COR-L47 (cell line): ENCODE measurements around the gene PROM2.

Experiments used
- DNase-seq: peaks from one replicate; lab custom pipeline; 2025; lab: John Stamatoyannopoulos, UW

The PROM2 gene

DNA sequence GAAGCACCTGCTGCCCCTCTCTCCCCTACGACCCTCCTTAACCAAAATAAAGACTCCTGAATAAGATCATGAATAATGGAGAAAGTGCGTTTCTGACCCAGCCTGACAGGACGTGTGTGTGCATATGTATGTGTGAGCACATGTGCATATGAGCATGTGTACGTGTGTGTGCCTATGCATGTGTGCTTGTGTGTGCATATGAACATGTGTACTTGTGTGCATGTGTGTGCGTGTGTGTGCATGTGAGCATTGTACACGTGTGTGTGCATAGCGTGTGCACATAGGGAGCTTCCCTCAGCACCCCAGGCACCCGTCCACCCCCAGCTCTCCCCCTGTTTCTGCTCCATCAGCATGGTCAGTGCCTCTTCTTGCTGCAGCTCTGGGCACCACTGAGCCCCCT lies 33.6 kb downstream of the PROM2 start:
- no peak for DNase-seq

DNA sequence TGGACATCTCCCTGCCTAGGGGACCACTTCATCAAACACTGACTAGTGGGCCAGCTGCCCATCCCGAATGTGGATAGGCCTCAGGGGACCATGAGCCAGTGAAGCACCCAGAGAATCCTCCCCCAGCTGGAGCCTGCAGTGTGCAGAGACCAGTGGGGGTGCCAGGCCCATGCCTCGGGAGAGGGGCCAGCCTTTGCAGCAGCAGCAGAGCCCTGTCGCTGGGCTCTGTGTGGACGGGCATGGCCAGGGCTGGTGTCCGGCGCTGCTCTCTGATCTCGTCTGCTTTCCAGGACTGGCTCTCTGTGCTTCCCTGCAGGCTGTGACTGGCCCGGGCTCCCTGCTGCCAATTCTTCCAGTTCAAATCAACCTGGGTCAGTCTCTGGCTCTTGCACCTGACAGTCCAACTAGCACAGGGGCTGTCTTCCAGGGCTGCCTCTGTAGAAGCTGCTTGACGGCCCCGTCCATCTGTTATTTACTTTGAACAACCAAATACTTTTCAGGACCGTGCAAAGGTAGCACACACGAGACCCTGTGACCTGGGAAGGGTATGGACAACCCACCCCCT lies 34.3 kb downstream of the PROM2 start:
- DNase-seq, result no peak

DNA sequence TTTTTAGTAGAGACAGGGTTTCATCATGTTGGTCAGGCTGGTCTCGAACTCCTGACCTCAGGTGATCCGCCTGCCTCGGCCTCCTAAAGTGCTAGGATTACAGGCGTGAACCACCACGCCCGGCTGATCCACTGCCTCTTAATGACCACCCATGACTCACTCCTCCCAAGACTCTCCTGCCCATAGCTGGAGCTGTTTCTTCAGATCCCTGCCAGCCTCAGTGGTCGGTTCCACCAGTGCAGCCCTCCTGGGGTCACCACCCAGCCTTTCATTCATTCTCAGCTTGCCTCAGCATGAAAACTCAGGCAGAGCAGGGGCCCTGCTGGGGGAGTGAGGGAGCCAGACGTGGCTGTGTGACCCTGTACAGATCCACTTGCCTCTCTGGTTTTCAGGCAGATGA lies 35.4 kb downstream of the PROM2 start:
- DNase-seq, result no peak

DNA sequence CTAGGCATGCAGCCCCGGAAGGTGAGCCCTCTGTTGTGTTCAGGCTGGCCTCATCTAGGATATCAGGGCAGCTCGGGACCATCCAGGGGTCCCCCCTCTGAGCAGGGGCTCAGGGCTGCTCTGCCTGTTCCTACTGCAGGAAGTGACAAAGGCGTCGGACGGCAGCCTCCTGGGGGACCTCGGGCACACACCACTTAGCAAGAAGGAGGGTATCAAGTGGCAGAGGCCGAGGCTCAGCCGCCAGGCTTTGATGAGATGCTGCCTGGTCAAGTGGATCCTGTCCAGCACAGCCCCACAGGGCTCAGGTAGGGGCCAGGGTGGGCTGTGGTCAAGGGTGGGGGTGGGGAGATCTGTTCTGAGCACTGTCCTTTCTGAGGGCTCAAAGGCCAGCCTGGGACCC lies 36.0 kb downstream of the PROM2 start:
- DNase-seq, result no peak

DNA sequence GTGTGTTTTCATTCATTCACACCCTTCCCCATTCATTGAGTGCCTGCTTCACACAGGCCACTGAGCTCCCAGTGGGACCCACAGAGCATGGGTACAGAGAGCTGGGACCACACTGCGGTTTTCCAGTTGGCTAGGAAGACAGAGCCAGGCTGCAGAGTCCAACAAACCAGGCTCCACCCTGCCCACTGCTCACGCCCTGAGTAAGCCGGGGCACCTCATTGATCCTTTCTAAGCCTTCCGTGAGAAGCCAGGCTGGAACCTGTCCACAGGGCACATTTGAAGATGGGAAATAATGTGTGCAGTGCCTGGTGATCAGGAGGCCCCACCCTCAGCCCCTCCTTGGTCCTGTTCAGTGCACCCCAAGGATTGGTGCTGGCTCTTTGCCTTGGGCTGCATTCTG lies 36.4 kb downstream of the PROM2 start:
- no peak for DNase-seq

DNA sequence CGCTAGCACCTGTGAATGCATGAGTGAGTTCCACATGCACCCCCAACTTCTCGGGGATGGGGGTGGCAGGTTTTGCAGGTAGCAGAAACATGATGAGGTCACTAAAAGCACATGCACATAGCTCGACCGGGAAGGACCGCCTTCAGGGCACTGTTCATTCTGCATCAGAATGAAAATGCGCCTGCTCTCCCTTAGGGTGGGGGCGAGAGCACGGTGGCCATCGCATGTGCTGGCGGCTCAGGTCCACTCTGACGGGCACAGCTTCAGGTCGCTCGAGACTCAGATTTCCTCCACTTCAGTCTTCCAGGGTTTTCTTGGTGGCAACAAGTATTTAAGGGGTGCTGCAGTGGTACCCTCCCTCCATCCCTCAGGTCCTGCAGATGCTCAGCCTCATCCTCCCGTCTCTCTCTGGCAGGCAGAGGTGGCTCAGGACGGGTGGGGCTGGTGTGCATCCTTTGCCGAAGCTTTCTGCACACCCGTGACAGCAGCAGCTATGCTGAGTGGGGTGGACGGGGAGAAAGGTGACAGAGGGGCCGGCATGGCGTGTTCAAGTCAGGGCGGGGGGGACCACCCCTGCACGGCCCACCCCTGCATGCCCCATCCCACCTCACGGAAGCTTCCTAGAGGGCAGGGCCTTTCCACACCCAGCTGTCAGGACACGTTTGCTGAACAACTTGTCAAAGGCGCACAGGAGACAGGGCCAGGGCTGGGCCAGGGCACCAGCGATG lies 37.7 kb downstream of the PROM2 start:
- DNase-seq, result no peak

DNA sequence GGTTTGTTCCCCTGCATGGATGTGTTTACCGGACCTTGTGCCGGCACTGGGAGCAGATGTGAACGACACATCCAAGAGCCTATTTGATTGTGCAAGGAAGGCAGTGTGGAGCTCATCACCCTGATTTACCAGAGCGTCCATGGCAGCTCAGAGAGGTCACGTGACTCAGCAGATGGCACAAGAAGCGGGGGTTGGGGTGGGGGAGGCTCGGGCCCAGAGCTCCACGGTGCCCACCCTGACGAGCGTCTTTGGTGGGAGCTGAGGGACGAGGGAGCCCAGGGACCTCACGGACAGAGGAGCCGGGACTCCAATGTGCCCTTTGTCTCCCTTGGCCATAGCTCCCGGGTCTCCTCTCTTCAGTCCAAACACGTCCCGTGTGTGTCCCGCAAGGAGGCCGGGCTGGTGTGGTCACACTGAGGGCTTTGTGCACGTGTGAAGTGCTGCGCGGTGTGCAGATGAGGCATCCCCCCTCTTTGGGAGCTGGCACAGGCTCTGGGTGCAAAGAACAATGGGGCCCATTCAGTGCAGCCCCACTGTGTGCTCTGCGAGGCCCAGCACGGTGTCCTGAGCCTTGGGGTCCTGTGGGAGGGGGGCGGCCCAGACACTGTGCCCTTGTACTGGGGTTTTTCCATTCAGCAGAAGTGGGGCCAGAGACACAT lies 38.4 kb downstream of the PROM2 start:
- DNase-seq, result no peak

DNA sequence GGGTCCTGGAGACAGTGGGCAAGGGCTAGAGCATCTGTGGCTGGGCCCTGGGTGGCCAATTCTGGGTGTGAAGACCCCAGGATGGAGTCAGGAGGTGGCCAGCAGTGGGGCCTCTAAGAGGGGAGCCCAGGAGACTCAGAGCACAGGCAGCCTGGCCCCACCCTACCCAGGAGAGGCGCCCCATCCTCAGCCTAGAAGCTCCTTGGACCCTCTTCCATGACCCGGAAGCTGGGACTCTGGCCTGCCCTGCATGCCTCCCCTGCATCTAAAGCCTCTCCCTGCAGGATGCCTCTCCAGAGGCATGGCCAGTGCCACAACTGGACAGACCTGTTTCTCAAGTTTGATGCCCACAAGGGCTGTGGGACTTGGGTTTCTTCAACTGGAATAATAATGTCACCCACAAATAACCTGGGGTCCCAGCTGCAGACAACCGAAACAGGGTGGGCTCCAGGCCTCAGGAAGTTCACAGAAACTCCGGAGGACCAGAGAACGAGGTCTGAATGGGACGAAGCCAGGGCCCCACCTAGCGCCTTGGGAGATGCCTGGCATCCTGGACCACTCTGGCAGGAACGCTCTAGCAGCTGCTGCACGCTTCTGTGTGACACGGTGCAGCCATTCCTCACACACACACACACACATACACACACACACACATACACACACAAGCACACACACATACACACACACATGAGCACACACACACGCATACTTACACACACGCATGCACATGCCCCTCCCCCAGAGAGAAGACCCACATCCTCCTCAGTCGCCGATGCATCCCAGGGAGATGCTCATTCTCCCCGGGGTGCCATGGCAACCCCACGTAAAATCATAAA lies 39.3 kb downstream of the PROM2 start:
- DNase-seq, result no peak

DNA sequence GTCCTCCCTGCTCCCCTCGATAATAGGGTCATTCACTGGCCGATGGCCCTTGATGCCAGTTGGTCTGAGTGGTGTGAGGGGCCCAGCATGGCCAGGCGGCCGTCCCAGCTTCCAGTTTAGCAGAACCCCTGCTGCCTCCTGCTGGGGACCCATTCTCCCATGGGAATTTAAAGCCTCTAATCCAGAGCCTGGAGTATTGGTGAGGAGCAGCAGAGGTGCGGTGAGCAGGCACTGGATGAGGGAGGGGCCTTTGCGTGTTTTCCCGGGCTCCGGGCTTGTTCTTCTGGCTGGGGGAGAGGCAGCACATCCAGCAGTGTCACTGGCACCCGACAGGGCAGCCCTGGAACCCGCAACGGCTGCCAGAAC lies 40.3 kb downstream of the PROM2 start:
- DNase-seq, result no peak

DNA sequence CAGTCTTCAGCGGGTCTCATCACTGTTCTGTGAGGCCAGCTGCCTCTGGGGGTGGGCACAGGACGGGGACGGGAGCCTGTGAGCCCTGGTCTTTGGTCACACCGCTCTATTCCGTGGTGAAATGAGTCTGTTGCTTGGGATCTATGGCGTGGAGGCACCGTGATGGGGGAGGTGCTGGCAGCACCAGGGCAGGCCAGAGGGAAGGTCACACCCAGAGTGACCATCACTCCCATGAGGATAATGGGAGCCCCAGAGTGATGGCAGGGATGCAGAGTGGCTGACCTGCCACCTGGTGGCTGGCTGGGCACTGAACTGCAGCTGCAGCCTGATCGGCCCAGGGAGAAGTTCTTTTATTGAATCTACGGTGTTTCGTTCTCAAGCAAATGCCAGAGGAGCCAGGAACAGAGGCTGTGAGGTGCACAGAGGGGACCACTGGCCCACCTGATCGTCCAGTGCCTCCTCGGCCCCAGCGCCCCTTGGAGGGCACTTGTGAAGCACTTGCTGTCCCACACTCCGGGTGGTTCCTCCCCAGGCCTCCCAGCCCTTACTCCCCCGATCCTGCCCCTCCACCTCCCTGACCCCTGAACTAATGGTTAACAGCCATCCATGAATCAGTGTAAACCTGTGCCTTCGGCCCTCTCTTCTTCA lies 40.8 kb downstream of the PROM2 start:
- peak; percentile 36 for DNase-seq

DNA sequence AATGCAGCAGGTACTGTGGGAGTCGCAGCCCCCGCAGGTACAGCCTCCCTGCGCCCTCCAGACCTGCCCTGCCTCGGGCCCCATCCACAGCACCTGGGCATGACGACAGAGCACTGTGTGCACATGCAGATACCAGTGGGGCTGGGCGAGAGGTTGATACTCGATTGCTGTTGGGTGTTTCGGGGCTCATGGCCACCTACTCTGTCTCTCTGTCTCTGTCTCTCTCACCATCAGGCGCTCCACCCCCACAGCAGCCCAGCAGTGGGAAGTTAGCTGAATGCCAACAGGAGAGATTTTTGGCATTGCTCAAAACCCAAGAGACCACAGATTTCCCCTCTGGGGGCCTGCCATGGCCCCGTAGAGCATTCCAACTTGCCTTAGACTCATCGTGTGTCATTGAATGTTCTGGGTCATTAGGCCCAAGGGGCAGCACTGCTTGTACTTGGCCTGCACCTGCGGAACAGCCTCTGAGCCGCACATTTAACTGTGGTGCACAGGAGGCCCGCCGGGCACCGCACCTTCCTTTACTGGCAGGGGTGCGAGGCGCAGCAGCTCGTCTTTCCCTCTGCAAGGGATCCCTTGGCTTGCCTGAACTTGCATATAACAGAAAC lies 41.7 kb downstream of the PROM2 start:
- no peak for DNase-seq

DNA sequence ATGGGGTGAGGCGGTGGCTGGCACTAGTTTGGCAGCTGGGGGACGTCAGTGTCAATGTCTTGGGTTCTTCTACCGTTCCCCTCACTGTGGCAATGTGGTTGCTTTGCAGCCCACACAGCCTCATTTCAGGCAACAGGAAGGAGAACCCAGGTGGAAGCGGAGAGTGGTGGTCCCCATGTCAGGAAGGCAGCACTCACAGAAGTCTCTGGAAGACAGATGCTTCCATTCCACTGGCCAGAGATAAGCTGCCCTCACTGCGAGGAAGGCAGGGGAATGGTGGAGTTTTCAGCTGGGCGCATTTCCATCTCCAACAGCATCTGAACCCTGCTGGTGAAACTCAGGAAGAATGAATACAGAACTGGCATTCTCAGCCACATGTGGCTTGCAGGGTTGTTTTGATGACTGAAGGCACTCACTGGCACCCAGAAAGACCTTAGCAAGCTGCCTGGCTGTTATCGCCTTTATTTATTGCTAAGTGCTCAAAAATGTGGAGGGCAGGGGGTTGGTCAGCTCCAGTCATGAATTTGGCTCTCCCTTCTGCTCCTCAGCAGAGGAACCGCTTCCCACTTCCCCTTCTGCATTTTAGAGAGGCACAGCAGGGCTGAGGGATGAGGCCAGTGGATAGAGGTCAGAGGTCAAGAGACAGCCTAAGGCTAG lies 42.3 kb downstream of the PROM2 start:
- no peak for DNase-seq

DNA sequence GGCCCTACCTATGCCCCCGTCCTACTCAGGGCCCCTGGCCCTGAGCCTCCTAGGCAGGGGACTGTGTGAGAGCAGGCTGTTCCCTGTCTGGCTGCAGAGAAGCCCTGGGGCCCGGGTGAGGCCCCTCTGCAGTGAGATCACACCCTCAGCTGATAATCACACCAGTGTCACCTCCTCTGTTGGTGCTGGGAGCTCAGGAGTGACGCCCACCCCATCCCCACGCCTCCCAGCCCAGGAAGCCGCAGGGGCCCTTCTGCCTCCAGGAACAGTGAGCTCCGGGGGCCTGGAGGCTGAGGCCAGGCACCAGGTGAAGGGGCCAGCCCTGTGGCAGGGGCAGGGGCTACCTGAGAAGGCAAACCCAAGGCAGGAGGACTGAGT lies 42.9 kb downstream of the PROM2 start:
- no peak for DNase-seq

DNA sequence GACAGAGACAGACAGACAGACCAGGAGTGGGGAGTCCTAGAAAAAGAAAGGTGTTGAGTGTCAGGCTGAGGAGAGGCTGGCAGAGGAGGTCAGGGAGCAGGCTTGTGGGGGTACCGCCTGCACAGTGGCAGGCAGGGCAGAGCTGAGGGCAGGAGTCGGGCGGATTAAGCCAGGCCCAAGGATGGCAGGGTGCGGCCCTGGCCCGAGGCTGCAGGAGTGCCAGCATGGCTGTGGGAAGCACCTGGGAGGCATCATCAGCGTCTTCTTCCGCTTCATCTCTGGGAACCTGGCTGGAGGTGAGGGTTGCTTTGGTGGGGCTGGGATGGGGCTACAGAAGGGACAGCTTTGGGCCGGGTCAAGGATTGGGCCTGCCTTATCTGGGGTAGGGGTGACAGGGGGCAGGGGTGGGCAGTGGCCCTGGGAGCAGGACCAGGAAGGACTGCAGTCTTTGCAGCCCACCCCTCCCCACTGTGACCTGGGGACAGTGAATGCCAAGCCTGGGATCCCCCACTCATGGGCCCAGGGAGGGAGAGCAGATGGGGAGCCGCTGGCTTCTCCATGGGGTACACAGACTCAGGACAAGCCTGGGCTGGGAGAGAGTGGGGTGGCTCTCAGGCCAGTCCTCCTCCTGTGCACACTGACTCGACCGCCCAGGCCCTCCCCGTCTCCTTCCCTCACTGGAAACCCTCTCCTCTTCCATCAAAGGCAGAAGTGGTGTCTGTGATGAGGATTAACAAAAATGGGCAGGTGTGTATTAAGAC lies 43.6 kb downstream of the PROM2 start:
- no peak for DNase-seq

DNA sequence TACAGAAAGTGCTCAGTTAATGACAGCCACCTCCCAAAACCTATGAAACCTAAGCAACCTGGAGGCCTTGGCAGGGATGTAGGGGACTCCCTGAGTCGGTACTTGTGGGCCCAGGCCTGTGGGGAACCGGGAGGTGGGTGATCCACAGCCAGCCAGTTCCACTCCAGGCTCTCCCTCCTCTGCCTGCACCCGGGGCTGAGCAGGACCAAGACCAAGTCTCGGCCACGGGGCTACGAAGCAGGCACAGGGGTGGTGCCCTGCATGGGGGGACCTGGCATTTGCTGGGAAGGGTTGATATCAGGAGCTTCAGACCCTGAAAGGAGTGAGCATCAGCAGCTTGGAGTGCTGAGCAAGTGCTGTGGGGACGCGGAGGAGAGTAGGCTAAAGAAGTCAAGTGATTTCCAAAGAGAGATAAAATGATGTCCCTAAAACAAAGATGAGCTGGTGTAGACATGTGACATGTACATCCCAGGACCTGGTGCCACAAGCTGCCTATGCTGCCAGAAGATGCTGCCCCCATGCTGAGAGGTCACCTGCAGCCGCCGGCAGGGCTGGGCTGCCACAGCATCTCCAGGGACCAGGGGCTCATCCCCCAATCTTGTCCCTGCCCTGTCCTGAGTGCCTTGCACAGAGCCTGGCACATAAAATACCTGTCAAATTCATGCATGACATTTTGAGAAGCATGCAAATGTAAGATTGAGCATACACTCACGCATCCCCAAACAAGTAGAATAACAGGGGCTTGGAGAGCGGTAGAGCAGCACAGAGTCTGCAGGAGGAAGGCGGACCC lies 44.4 kb downstream of the PROM2 start:
- DNase-seq, result no peak

DNA sequence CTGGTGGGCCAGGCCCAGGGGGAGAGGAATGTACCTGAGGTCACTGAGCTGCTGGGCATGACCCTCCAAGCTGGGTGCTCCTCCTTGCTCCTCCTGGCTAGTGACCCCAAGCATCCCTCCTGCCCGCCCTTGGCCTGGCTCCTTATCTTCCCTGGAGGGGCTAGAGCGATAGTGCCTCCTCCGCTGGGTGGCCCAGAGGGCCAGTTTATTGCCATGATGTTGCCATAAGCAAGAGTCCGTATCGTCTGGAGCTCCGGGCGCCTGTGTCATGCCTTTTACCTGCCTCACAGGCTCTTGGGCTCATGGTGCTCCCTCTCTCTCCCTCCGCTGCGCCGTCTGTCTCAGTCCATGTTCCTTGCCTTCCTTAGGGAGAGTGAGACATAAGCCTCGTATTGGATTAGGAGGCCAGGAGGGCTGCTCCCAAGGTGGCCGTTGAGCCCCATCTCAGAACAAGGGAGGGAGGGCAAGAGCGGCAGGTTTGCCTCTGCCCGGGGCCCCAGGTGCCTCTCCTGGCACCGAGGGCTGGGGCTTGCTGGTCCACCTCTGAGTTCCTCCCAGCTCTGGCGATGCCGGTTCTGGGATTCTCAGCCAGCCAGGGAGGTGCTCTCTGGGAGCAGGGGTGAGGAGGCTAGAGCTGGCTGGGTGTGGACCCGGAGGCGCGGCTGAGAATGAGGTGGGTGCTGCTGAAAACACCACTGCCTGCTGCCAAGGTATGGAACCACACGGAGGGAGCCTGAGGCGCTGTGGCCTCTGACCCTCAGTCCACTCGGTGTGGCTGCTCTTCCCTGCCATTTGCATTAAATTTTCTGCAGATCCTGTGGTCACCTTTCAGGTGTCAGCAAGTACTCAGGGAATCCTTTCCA lies 45.5 kb downstream of the PROM2 start:
- DNase-seq, result no peak

DNA sequence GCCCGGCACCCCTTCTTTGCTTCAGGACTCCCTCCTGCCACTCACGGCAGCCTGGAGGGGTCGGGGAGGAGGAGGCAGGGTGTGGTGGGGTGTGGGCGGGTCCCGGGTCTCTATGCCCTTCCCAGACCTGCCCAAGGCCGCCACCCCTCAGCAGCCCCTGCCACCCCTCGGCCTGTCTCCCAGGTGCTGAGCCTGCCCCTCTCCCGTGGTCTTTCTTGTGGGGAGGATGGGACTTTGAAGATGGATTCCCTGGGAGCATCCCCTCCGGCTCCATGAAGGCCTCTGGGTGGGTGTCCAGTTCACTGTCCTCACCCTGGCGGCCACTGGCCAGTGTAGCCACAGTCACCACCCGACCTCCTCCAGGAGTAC lies 46.1 kb downstream of the PROM2 start:
- DNase-seq, result no peak

DNA sequence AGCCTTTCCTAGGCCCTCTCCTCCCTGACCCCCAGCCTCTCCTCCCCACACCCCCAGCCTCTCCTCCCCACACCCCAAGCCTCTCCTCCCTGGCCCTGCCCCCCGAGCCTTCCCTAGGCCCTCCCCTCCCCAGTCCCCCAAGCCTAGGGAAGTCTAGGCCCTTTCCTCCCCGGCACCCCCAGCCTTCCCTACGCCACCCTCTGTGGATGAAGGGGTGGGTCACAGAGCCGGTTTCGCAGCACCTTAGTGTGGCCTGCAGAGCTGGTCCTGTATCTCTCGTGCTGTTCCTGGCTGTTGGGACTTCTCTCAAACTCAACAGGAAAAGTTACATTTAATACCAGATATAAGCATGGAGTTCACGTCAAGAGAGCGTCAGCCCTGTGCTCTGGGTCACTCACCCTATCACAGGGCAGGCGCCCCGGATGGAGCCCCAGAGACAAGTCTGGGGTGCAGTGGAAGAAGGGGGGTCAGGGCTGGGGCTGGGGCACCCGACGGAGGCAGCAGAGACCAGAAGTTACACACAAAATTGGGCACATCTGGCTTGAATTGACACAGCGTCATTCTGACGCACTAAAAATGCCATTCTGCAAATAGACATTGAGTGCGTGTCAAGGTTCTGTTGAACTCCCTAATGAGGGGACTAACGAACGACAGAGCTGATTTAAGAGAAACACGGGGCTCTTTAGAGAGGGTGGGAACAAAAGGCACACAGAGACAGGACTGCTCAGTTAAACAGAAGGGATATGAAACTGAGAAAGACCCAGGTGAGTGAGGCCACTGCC lies 46.9 kb downstream of the PROM2 start:
- no peak for DNase-seq
